MM.1S (cell line): Measurements from ENCODE around the gene PSORS1C1.
"Not testable (repeated sequence)": the region's sequence is repeated elsewhere in the genome, so short reads cannot be mapped to it uniquely, and the experiment has no call there.

ENCODE experiments used
- DNase-seq: peaks from one replicate; pipeline ENCODE4 v3.0.0-alpha.2; 2015
- H2AFZ ChIP-seq: fragments of 300-600 bp; sonication (generic); 2 replicates; pipeline ENCODE4 v1.6.0; 2016; ENCODE audit warnings: antibody characterized with exemption, low read length
- H3F3A ChIP-seq: fragments of 300-600 bp; sonication (generic); 2 replicates; pipeline ENCODE4 v1.6.1; 2016; ENCODE audit warnings: mild to moderate bottlenecking, antibody characterized with exemption, low read length, moderate library complexity, mixed read lengths; ENCODE audit not compliant: insufficient read depth
- H3K27ac ChIP-seq: fragments of 300-600 bp; sonication (generic); 2 replicates; pipeline ENCODE4 v1.5.1; 2016; ENCODE audit warnings: mild to moderate bottlenecking, low read length
- H3K27me3 ChIP-seq: fragments of 300-600 bp; sonication (generic); replicated peaks from 2 replicates; pipeline ENCODE4 v1.6.0; 2016; ENCODE audit warnings: low read length; ENCODE audit not compliant: insufficient read depth
- H3K36me3 ChIP-seq: fragments of 300-600 bp; sonication (generic); replicated peaks from 2 replicates; pipeline ENCODE4 v1.6.1; 2016; ENCODE audit warnings: mild to moderate bottlenecking, low read length, mixed read lengths; ENCODE audit not compliant: insufficient read depth
- H3K4me1 ChIP-seq: fragments of 300-600 bp; sonication (generic); 2 replicates; pipeline ENCODE4 v1.6.1; 2016; ENCODE audit warnings: low read length, mixed read lengths
- H3K4me2 ChIP-seq: fragments of 300-600 bp; sonication (generic); 2 replicates; pipeline ENCODE4 v1.6.0; 2016; ENCODE audit warnings: low read depth, low read length
- H3K4me3 ChIP-seq: fragments of 300-600 bp; sonication (generic); 2 replicates; pipeline ENCODE4 v1.5.1; 2016; ENCODE audit warnings: low read length, mixed read lengths
- H3K79me2 ChIP-seq: fragments of 300-600 bp; sonication (generic); 2 replicates; pipeline ENCODE4 v1.6.1; 2016; ENCODE audit warnings: mixed run types, low read length, mixed read lengths
- H3K9ac ChIP-seq: fragments of 300-600 bp; sonication (generic); 2 replicates; pipeline ENCODE4 v1.6.1; 2016; ENCODE audit warnings: low read length, mixed read lengths
- H3K9me2 ChIP-seq: fragments of 300-600 bp; sonication (generic); replicated peaks from 2 replicates; pipeline ENCODE4 v1.6.1; 2016; ENCODE audit warnings: mild to moderate bottlenecking, low read length, mixed read lengths; ENCODE audit not compliant: insufficient read depth
- H3K9me3 ChIP-seq: fragments of 300-600 bp; sonication (generic); replicated peaks from 2 replicates; pipeline ENCODE4 v1.6.1; 2016; ENCODE audit warnings: mild to moderate bottlenecking, low read length, mixed read lengths; ENCODE audit not compliant: insufficient read depth
- H4K20me1 ChIP-seq: fragments of 300-600 bp; sonication (generic); 2 replicates; pipeline ENCODE4 v1.6.1; 2016; ENCODE audit warnings: mild to moderate bottlenecking, low read length, moderate library complexity, mixed read lengths; ENCODE audit not compliant: insufficient read depth
- EZH2 ChIP-seq: fragments of 300-600 bp; sonication (generic); optimal IDR thresholded peaks from 2 replicates; pipeline ENCODE3; 2017; ENCODE audit warnings: low read depth, mild to moderate bottlenecking, antibody characterized with exemption, low read length, mixed read lengths
- EZH2phosphoT487 ChIP-seq: fragments of 300-600 bp; sonication (generic); IDR thresholded peaks from 2 replicates; pipeline ENCODE4 v1.6.1; 2018; ENCODE audit warnings: antibody characterized with exemption, low read length
- TF ChIP-seq, protein P1 (sequence below): fragments of 300-600 bp; sonication (generic); IDR thresholded peaks from 2 replicates; pipeline ENCODE4 v1.5.1; 2016; ENCODE audit warnings: antibody characterized with exemption, low read length, mixed read lengths

Gene PSORS1C1

DNA sequence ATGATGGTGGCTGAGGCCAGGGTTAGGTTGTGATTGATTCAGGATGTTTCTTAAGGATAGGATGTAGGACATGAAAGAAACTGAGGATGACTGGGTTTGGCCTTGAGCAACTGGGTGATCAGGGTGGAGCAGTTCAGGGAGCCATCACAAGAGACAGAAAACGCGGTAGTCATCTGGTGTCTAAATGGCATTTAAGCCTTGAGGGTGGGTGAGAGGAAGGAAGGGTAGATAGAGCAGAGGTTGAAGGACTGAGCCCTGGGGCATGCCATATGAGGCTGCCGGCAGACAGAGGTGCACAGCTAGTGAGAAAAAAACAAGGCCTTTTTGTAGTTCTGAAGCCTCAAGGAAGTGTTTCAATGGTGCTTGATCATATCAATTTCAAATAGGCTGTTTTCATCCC lies 54.0 kb downstream of the PSORS1C1 start:
- H3K27ac ChIP-seq, result no peak overlapping the region
- no peak overlapping the region for H3K4me3 ChIP-seq
- DNase-seq, result no peak
- H2AFZ ChIP-seq, result no peak overlapping the region
- no peaks in the 10 kb centered on the region for H3K36me3 ChIP-seq
- H3F3A ChIP-seq, result peaks cover 3% of the 10 kb centered on the region
- H3K9me3 ChIP-seq, result no peaks in the 10 kb centered on the region
- TF ChIP-seq, protein P1, sequence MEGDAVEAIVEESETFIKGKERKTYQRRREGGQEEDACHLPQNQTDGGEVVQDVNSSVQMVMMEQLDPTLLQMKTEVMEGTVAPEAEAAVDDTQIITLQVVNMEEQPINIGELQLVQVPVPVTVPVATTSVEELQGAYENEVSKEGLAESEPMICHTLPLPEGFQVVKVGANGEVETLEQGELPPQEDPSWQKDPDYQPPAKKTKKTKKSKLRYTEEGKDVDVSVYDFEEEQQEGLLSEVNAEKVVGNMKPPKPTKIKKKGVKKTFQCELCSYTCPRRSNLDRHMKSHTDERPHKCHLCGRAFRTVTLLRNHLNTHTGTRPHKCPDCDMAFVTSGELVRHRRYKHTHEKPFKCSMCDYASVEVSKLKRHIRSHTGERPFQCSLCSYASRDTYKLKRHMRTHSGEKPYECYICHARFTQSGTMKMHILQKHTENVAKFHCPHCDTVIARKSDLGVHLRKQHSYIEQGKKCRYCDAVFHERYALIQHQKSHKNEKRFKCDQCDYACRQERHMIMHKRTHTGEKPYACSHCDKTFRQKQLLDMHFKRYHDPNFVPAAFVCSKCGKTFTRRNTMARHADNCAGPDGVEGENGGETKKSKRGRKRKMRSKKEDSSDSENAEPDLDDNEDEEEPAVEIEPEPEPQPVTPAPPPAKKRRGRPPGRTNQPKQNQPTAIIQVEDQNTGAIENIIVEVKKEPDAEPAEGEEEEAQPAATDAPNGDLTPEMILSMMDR, result no peak
- no peak for TF ChIP-seq EZH2phosphoT487
- TF ChIP-seq EZH2, result no peak
- H3K4me2 ChIP-seq, result no peak overlapping the region
- H3K27me3 ChIP-seq, result no peaks in the 10 kb centered on the region
- H3K9ac ChIP-seq, result no peak overlapping the region
- no peaks in the 10 kb centered on the region for H4K20me1 ChIP-seq
- H3K4me1 ChIP-seq, result peaks cover 13% of the 10 kb centered on the region
- H3K9me2 ChIP-seq, result no peaks in the 10 kb centered on the region
- no peaks in the 10 kb centered on the region for H3K79me2 ChIP-seq

DNA sequence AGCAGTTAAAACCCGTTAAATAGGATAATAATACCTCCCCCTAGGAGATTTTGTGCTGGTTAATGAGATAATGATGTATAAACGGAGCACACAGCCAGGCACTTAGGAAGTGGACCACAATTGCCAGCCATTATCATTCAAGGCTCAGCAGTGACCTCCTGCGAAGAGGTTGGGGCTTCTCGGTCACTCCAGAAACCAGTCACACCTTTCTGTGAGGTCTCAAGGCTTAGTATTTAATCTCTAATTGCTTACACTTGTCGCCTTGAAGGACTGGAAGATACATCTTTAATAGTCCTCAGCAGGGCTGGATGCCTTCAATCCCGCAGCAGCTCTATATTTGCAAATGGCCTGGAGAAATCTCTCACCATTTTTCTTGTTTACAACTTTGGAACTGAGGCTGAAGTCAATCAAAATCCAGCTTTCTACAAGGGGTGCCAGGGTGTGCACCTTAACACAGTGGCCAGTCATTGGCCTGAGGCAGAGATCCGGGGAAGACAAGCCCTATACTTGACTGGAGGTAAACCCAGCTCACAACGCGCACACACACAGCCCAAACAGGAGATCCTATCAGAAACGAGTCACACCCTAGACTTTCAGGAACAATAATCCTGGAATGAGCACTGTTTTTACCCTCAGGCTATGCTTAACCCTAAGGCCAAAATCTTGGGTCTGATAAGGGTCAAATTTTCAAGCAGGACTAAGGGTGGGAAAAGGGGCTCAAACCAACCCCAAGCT lies 54.7 kb downstream of the PSORS1C1 start:
- no peaks in the 10 kb centered on the region for H3K27me3 ChIP-seq
- H3K4me1 ChIP-seq, result peaks cover 7% of the 10 kb centered on the region
- no peaks in the 10 kb centered on the region for H3K79me2 ChIP-seq
- H3F3A ChIP-seq, result peaks cover 3% of the 10 kb centered on the region
- H3K9me3 ChIP-seq, result no peaks in the 10 kb centered on the region
- no peaks in the 10 kb centered on the region for H3K9me2 ChIP-seq
- no peak overlapping the region for H3K4me2 ChIP-seq
- H4K20me1 ChIP-seq, result no peaks in the 10 kb centered on the region
- TF ChIP-seq EZH2, result no peak
- TF ChIP-seq, protein P1, result no peak
- no peak for TF ChIP-seq EZH2phosphoT487
- H3K9ac ChIP-seq, result no peak overlapping the region
- H3K27ac ChIP-seq, result no peak overlapping the region
- no peak for DNase-seq
- H2AFZ ChIP-seq, result no peak overlapping the region
- no peaks in the 10 kb centered on the region for H3K36me3 ChIP-seq
- H3K4me3 ChIP-seq, result no peak overlapping the region

DNA sequence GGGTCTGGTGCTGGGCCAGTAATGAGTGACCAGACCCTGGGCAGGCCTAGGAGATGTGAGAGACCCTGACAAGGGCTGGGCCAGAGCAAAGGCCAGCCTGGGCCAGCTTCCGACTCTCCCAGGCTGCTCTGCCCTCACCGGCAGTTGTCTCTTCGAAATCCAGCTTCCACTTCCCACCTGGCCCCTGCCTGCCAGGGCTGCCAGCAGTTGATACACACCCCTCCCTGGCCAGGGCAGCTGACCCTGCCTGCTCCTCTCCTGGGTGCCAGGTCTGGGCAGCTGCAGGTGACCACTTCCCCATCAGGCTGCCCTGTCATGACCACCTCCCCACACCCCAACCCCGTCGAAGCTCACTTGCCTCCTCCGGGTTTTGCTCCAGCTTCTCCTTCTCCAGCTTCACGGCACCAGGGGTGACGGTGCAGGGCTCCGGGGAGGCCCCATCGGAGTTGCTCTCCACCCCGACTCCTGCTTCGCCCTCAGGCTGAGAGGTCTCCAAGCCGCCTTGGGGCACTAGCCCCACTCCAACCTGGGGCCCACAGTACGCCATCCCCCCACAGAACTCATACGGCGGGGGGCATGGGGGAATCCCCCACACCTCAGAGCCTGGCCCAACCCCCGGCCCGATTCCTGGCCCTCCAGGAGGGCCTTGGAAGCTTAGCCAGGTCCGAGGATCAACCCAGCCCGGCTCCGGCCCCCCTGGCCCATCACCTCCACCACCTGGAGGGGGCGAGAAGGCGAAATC lies 55.4 kb downstream of the PSORS1C1 start:
- not testable (repeated sequence) for H3K4me2 ChIP-seq, H3K36me3 ChIP-seq, H3F3A ChIP-seq, H3K79me2 ChIP-seq, H3K4me1 ChIP-seq, H3K4me3 ChIP-seq, H3K9me3 ChIP-seq, H3K9me2 ChIP-seq, H3K9ac ChIP-seq, H3K27ac ChIP-seq, H4K20me1 ChIP-seq, H3K27me3 ChIP-seq, DNase-seq, H2AFZ ChIP-seq

GRCh38 chr6:31170600-31170881 lies 55.9 kb downstream of the PSORS1C1 start, which contains the start of gene POU5F1:
Gene POU5F1 (minus strand): TSS chr6:31170682. CDS start chr6:31170620, 62 bp downstream.
- Histone ChIP-seq H3K36me3 (no peaks in the 10 kb centered on the region), H3F3A (no peaks in the 10 kb centered on the region), H3K4me2 (no peak within 1 kb of the TSS), H3K4me3 (no peak within 1 kb of the TSS), H3K9me2 (no peaks in the 10 kb centered on the region), H4K20me1 (no peaks in the 10 kb centered on the region), H3K79me2 (no peaks in the 10 kb centered on the region), H2AFZ (no peak within 1 kb of the TSS), H3K27ac (no peak within 1 kb of the TSS), H3K9ac (no peak within 1 kb of the TSS), H3K27me3 (no peaks in the 10 kb centered on the region), H3K4me1 (no peaks in the 10 kb centered on the region), H3K9me3 (no peaks in the 10 kb centered on the region)
- DNase-seq, result no peak
- TF ChIP-seq, protein P1, result no peak
- no peak for TF ChIP-seq EZH2
- TF ChIP-seq EZH2phosphoT487, result no peak
